Left hindlimb (tissue), 1 donor: Measurements from ENCODE around the gene NTMT1.

ENCODE experiments used
- DNase-seq: peaks from one replicate; pipeline ENCODE4 v3.0.0-alpha.2; 2018

Gene NTMT1

GRCh38 chr9:129682381-129682780 lies 56.4 kb downstream of the NTMT1 start:
- no peak for DNase-seq

DNA sequence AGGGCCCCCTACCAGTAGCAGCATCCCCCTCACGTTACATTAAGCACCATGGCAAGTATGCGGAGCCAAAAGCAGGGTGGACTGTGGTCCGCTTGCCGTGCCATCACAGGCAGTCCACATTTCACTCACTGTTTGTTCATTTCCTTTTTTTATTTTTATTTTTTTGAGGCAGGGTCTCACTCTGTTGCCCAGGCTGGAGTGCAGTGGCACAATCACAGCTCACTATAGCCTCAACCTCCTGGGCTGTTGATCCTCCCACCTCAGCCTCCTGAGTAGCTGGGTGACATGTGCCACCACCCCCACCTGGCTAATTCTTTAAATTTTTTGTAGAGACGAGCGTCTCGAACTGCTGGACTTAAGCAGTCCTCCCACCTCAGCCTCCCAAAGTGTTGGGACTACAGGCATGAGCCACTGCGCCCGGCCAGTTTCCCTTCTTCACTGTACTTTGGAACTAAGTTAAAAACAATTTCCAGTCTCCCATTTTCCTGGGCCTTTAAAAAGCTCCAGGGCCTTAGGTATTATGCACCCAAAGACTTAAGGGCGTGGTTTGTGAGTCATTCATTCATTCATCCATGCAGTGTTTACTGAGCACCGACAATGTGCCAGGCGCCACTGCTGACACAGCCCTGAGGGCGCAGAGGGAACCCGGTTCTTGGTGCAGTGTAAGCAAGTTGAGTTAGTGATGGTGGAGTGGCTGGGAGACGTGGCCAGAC lies 59.4 kb downstream of the NTMT1 start:
- no peak for DNase-seq
